COLO829 (cell line): ENCODE data around the gene SSR3.
"Not testable (repeated sequence)": the region's sequence is repeated elsewhere in the genome, so short reads cannot be mapped to it uniquely, and the experiment has no call there.

Experiments used
- DNase-seq: peaks from one replicate; pipeline ENCODE4 v3.0.0; 2012; ENCODE audit warnings: low spot score

The SSR3 gene

GRCh38 chr3:156554842-156555687, at the start of gene SSR3:
TSS of gene SSR3 (minus strand) at chr3:156555117. CDS start at chr3:156555089, 28 bp downstream.
- DNase-seq = peak; percentile 97

GRCh38 chr3:156604064-156604641, 49.2 kb upstream of the SSR3 start:
- DNase-seq = no peak

- DNase-seq = no peak
These were observed 48.6 kb upstream of the SSR3 start for GRCh38 chr3:156603379-156604017.

GRCh38 chr3:156602424-156602823, 47.5 kb upstream of the SSR3 start:
- no peak for DNase-seq

GRCh38 chr3:156601497-156601896, 46.6 kb upstream of the SSR3 start:
- DNase-seq = no peak

GRCh38 chr3:156600834-156601233, 45.9 kb upstream of the SSR3 start:
- DNase-seq = no peak

- DNase-seq = no peak
These were observed 44.4 kb upstream of the SSR3 start for GRCh38 chr3:156599089-156599874.

GRCh38 chr3:156598413-156598812, 43.5 kb upstream of the SSR3 start:
- DNase-seq = no peak

GRCh38 chr3:156594219-156594683, 39.3 kb upstream of the SSR3 start:
- DNase-seq = no peak

GRCh38 chr3:156593814-156594213, 38.9 kb upstream of the SSR3 start:
- no peak for DNase-seq

- DNase-seq = not testable (repeated sequence)
These were observed 34.9 kb upstream of the SSR3 start for GRCh38 chr3:156589806-156590205.

- DNase-seq = no peak
These were observed 32.8 kb upstream of the SSR3 start for GRCh38 chr3:156587760-156588069.

- no peak for DNase-seq
These were observed 32.2 kb upstream of the SSR3 start for GRCh38 chr3:156586905-156587759.

GRCh38 chr3:156583469-156583868, 28.6 kb upstream of the SSR3 start:
- no peak for DNase-seq

- DNase-seq = no peak
These were observed 27.7 kb upstream of the SSR3 start for GRCh38 chr3:156582532-156583183.

- no peak for DNase-seq
These were observed 27.0 kb upstream of the SSR3 start for GRCh38 chr3:156581954-156582353.

GRCh38 chr3:156581033-156581432, 26.1 kb upstream of the SSR3 start:
- no peak for DNase-seq

- no peak for DNase-seq
These were observed 24.5 kb upstream of the SSR3 start for GRCh38 chr3:156579427-156579851.

GRCh38 chr3:156577736-156578135, 22.8 kb upstream of the SSR3 start:
- no peak for DNase-seq

GRCh38 chr3:156576651-156577348, 21.9 kb upstream of the SSR3 start:
- no peak for DNase-seq
